ENCODE measurements around the gene NDUFAF5. TPM values are rescaled to one million over a fixed set of nuclear protein-coding genes. Genes with fewer than 3 reads are reported as not detected.
A peak's percentile ranks its signal among the peaks of the same experiment; 100 is the strongest.

Gene NDUFAF5
- total RNA-seq, 1 experiment from 2014 or later = 44.1 TPM

DNA sequence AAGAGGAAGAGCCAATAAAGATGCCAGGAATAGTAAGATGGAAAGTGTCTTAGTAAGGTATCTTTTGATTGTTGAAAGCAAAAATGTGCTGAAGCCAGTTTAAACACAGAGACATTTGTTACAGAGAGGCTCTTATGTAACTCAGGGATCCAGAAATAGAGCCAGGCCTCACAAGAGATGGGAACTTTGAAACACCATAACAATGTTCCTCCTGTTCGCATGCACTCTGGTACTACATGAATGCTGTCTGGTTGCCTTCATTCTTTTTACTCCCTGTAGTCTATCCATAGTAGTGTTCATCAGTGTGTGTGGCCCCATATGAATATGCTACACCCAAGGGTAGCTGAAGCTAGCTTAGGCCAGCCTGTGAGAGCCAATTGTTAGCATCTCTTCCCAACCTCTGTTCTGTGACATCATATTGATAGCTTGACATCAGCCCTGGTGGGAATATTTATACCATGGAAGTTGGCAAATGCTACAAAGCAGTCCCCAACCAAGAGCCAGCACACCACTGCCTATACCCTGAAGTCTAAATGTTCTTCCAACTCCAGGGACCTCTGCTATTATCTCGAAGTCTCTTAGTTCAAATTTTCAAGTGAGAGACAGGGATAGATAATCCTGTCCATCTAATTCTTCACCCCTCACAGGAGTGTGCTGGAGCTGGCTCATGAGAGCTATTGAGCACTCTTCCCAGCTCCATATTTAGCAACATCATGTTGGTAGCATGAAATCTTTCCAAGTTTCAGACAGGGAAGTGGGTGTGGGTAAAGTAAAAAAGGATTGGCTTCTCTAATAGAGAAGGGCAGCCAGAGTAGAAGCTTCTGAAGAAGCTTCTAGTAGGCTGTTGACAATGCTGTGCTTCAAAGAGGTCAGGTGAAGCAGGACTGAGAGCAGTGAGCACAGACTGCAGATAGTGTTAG is 7.0 kb downstream of the NDUFAF5 start:
- H3K27me3 Mint-ChIP-seq (ENCODE audit: insufficient read depth, unreplicated experiment) = no peaks in the 10 kb centered on the region
- ChIA-PET CTCF (interaction anchor here (0.5 to 3.3 kb wide), 5 partner anchors 16 to 782 kb away, joined by 3 to 16 read pairs (median 4); no protein-coding TSS in a partner anchor), POLR2A (interaction anchor here (0.5 to 1.3 kb wide), 4 partner anchors 9 to 205 kb away, joined by 3 read pairs; no protein-coding TSS in a partner anchor)
- peaks cover 20% of the 10 kb centered on the region for H3K4me1 Mint-ChIP-seq (ENCODE audit: insufficient read depth, unreplicated experiment)
- DNase-seq (ENCODE audit: unreplicated experiment) = no peak
- H3K9me3 Mint-ChIP-seq (ENCODE audit: unreplicated experiment) = no peaks in the 10 kb centered on the region
- intact Hi-C loops (cut with micrococcal nuclease) = no loop called here
- no TSS peak for BruUV-seq (replicated peaks)
- peak overlapping the region; percentile 1 for H3K27ac Mint-ChIP-seq (ENCODE audit: low read depth, unreplicated experiment)
- H3K4me3 Mint-ChIP-seq (ENCODE audit: unreplicated experiment) = no peak overlapping the region
- TF ChIP-seq, protein P1, sequence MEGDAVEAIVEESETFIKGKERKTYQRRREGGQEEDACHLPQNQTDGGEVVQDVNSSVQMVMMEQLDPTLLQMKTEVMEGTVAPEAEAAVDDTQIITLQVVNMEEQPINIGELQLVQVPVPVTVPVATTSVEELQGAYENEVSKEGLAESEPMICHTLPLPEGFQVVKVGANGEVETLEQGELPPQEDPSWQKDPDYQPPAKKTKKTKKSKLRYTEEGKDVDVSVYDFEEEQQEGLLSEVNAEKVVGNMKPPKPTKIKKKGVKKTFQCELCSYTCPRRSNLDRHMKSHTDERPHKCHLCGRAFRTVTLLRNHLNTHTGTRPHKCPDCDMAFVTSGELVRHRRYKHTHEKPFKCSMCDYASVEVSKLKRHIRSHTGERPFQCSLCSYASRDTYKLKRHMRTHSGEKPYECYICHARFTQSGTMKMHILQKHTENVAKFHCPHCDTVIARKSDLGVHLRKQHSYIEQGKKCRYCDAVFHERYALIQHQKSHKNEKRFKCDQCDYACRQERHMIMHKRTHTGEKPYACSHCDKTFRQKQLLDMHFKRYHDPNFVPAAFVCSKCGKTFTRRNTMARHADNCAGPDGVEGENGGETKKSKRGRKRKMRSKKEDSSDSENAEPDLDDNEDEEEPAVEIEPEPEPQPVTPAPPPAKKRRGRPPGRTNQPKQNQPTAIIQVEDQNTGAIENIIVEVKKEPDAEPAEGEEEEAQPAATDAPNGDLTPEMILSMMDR (IDR thresholded peaks at IDR 0.05; ENCODE audit: unreplicated experiment) = no peak
- peaks cover 82% of the 10 kb centered on the region for H3K36me3 Mint-ChIP-seq (ENCODE audit: insufficient read depth, unreplicated experiment)

DNA sequence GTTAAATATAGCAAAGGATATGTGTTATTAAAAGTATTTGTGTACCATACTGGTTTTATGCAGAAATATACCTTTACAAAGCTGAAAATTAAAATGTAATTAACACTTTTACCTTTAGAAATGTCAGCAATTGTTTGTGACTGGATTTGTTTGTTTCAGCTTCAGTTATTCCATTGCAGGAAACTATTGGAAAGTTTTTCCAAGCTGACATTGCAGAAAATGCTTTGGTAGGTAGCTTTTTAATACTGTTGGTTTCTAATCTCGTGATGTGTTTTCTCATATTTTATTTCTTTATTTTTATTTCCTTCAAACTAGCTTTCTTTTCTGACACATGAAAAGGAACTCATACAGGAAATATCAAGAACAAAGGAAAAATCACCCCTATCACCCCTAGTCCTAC is 8.2 kb downstream of the NDUFAF5 start:
- ChIA-PET CTCF (interaction anchor here (0.6 to 3.3 kb wide), 4 partner anchors 9 to 262 kb away, joined by 4 to 16 read pairs (median 10); no protein-coding TSS in a partner anchor), POLR2A (interaction anchor here (0.7 to 12.9 kb wide), 3 partner anchors 8 to 29 kb away, joined by 4 to 121 read pairs (median 5); partner anchors contain the start of genes ESF1 and NDUFAF5)
- Mint-ChIP-seq H3K27ac (ENCODE audit: low read depth, unreplicated experiment) (no peak overlapping the region), H3K4me3 (ENCODE audit: unreplicated experiment) (no peak overlapping the region), H3K27me3 (ENCODE audit: insufficient read depth, unreplicated experiment) (no peaks in the 10 kb centered on the region), H3K4me1 (ENCODE audit: insufficient read depth, unreplicated experiment) (peaks cover 14% of the 10 kb centered on the region), H3K9me3 (ENCODE audit: unreplicated experiment) (no peaks in the 10 kb centered on the region), H3K36me3 (ENCODE audit: insufficient read depth, unreplicated experiment) (peaks cover 83% of the 10 kb centered on the region)
- DNase-seq (ENCODE audit: unreplicated experiment) = no peak
- TF ChIP-seq, protein P1 (IDR thresholded peaks at IDR 0.05; ENCODE audit: unreplicated experiment) = no peak
- BruUV-seq (replicated peaks) = no TSS peak
- intact Hi-C loops (cut with micrococcal nuclease) = no loop called here

DNA sequence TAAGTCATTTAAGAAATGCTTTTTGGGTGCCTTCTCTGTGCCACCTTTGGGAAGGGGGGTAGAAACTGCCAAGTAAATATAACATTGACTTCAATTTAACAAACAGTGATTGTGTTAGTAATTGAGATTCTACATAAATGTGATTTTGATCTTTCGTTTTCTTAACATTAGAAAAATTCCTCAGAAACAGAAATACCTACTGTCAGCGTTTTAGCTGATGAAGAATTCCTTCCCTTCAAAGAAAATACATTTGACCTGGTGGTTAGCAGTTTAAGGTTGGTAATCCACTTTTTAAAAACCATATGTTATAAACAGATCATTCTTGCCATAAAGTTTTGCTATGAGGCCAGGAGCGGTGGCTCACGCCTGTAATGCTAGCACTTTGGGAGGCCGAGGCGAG is 9.8 kb downstream of the NDUFAF5 start:
- TF ChIP-seq, protein P1 (IDR thresholded peaks at IDR 0.05; ENCODE audit: unreplicated experiment) = no peak
- no peak overlapping the region for H3K4me3 Mint-ChIP-seq (ENCODE audit: unreplicated experiment)

DNA sequence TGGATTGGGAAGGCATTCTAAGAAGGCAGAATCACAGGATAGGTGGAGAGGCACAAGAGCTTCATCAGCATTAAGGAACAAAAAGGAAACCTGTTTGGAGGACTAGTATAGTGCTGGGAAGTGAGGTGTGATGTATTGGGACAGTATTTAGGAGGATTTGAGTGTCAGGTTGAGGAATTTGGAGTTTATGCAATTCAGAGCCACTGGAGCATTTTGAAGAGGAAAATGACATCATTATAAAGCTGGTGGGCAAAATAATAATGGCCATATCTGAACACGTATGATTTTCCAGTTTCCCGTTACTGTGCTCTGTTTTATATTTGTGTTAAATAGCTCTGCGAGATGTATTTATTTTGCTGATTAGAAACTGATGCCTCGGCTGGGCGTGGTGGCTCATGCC is 14.2 kb downstream of the NDUFAF5 start:
- TF ChIP-seq, protein P1 (IDR thresholded peaks at IDR 0.05; ENCODE audit: unreplicated experiment) = no peak
- Mint-ChIP-seq H3K36me3 (ENCODE audit: insufficient read depth, unreplicated experiment) (peaks cover 83% of the 10 kb centered on the region), H3K4me1 (ENCODE audit: insufficient read depth, unreplicated experiment) (peaks cover 21% of the 10 kb centered on the region), H3K27me3 (ENCODE audit: insufficient read depth, unreplicated experiment) (no peaks in the 10 kb centered on the region), H3K9me3 (ENCODE audit: unreplicated experiment) (no peaks in the 10 kb centered on the region), H3K27ac (ENCODE audit: low read depth, unreplicated experiment) (peak overlapping the region; percentile 7), H3K4me3 (ENCODE audit: unreplicated experiment) (no peak overlapping the region)
- BruUV-seq (replicated peaks) = no TSS peak
- DNase-seq (ENCODE audit: unreplicated experiment) = no peak
- intact Hi-C loops (cut with micrococcal nuclease) = no loop called here
- ChIA-PET POLR2A (interaction anchor here (0.7 to 12.9 kb wide), 8 partner anchors 9 to 376 kb away, joined by 3 to 121 read pairs (median 5); partner anchors contain the start of genes ESF1, MACROD2 and NDUFAF5), CTCF (interaction anchor here (0.7 to 5.7 kb wide), 5 partner anchors 11 to 680 kb away, joined by 4 to 48 read pairs (median 5); partner anchors contain the start of genes ESF1 and NDUFAF5)

More for the DNA sequence above, 9.8 kb downstream of the NDUFAF5 start:
- CTCF ChIA-PET = interaction anchor here (0.7 to 3.0 kb wide), 3 partner anchors 9 to 121 kb away, joined by 3 to 16 read pairs (median 3); no protein-coding TSS in a partner anchor
- POLR2A ChIA-PET = interaction anchor here (0.6 to 12.9 kb wide), 4 partner anchors 9 to 400 kb away, joined by 3 to 121 read pairs (median 4); partner anchors contain the start of genes ESF1 and NDUFAF5
- Mint-ChIP-seq H3K27ac (ENCODE audit: low read depth, unreplicated experiment) (no peak overlapping the region), H3K36me3 (ENCODE audit: insufficient read depth, unreplicated experiment) (peaks cover 79% of the 10 kb centered on the region), H3K9me3 (ENCODE audit: unreplicated experiment) (no peaks in the 10 kb centered on the region), H3K27me3 (ENCODE audit: insufficient read depth, unreplicated experiment) (no peaks in the 10 kb centered on the region), H3K4me1 (ENCODE audit: insufficient read depth, unreplicated experiment) (peaks cover 23% of the 10 kb centered on the region)
- DNase-seq (ENCODE audit: unreplicated experiment) = no peak
- no TSS peak for BruUV-seq (replicated peaks)
- intact Hi-C loops (cut with micrococcal nuclease) = no loop called here
